NB4 (cell line): ENCODE results near the gene FUCA2.
"Not testable (repeated sequence)": the region's sequence is repeated elsewhere in the genome, so short reads cannot be mapped to it uniquely, and the experiment has no call there.

Experiments used
- DNase-seq: peaks from one replicate; pipeline ENCODE4 v3.0.0; 2010; ENCODE audit warnings: low read depth
- H3K4me3 ChIP-seq: one replicate; pipeline ENCODE4 v1.5.1; 2011; ENCODE audit warnings: mild to moderate bottlenecking, low read depth, low read length, moderate library complexity
- MYC ChIP-seq: IDR thresholded peaks from 2 replicates; pipeline ENCODE4 v1.6.1; 2011; ENCODE audit warnings: low read depth, low read length
- POLR2A ChIP-seq: IDR thresholded peaks from 2 replicates; pipeline ENCODE4 v1.6.1; 2011; ENCODE audit warnings: mild to moderate bottlenecking; ENCODE audit not compliant: insufficient read length; ENCODE audit errors: extremely low read depth
- TF ChIP-seq, protein P1 (sequence below): IDR thresholded peaks from 2 replicates; pipeline ENCODE4 v1.6.1; 2011; ENCODE audit warnings: low read depth, low read length
- TF ChIP-seq, protein P2 (sequence below): IDR thresholded peaks from one replicate; pipeline ENCODE4 v1.5.1; 2012; ENCODE audit warnings: low read depth, low read length

FUCA2 gene

DNA sequence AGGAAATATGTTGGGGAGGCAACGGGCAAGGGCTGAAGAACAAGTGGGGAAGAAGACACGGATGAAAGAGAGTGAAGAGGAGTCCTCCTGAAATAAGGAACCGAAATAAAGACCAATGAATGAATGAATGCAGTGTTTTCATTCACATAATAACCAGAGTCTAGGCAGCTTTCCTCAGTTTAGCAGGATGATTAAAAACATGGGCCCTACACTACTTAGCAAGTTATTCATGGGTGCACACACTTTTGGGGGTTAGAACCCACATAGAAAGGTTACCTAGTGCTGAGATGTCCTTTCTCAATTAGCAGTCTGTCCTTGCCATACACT is 5.9 kb upstream of the FUCA2 start:
- TF ChIP-seq, protein P1, sequence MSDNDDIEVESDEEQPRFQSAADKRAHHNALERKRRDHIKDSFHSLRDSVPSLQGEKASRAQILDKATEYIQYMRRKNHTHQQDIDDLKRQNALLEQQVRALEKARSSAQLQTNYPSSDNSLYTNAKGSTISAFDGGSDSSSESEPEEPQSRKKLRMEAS, result no peak
- DNase-seq, result no peak

DNA sequence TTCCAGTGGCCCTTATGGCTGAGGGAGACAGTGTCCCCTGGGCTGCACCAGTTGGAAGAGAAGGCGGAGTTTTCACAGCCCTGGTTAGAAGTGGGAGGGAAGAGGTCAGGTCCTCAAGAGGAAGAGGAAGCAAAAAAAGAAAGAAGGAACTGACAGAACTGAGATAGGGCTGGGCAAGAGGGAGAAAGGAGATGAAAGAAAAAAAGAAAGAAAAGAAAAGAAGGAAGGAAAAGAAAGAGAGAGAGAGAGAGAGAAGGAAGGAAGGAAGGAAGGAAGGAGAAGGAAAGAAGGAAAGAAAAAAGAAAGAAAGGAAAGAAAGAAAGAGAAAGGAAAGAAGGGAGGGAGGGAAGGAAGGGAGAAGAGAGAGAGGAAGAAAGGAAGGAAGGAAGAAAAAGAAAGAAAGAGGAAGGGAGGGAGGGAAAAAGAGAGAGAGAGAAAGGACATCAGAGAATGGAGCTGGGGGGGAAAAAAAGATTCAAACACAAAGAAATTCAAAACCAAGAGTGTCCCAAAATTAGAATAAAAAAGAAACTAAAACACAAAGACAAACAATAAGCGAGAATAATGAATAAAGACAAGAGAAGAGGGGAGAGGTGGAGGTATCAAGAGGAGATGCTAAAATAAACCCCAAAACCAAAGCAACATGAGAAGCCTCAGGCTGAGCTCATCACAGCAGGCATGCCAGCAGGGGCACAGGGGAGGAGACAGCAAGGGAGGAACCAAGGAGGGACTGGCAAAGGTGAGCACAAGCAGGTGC is 5.3 kb upstream of the FUCA2 start:
- H3K4me3 ChIP-seq, result no peak overlapping the region
- peak; percentile 57 for DNase-seq
- TF ChIP-seq, protein P2, sequence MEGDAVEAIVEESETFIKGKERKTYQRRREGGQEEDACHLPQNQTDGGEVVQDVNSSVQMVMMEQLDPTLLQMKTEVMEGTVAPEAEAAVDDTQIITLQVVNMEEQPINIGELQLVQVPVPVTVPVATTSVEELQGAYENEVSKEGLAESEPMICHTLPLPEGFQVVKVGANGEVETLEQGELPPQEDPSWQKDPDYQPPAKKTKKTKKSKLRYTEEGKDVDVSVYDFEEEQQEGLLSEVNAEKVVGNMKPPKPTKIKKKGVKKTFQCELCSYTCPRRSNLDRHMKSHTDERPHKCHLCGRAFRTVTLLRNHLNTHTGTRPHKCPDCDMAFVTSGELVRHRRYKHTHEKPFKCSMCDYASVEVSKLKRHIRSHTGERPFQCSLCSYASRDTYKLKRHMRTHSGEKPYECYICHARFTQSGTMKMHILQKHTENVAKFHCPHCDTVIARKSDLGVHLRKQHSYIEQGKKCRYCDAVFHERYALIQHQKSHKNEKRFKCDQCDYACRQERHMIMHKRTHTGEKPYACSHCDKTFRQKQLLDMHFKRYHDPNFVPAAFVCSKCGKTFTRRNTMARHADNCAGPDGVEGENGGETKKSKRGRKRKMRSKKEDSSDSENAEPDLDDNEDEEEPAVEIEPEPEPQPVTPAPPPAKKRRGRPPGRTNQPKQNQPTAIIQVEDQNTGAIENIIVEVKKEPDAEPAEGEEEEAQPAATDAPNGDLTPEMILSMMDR, result no peak
- no peak for TF ChIP-seq POLR2A

More for the DNA sequence above, 5.9 kb upstream of the FUCA2 start:
- no peak overlapping the region for H3K4me3 ChIP-seq

DNA sequence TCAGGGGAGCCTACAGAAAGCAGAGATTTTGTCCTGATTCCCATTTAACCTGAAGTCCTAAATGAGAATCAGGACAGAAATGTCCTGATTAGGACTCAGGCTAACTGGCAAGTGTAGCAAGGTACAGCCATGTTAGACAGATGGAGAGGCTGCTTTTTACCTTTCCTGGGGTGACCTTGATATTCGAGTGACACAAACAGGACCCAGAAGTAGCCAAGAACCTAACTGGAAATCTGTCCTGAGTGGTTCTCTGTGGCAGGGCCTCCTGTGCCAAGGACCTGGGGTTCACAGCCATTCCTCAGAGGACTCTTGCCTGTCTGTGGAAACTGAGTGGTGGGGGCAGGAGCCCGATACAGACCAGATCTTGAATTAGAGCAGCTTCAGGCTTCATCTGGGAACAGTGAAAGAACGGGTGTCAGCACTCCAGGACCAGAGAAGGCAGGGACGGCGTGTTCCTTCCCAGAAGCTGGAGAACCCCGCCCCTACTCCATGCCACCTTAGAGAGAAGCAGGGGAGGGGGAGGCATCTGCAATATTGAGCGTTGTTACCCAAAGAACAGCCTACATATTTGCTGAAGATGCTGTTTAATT is 4.3 kb upstream of the FUCA2 start:
- no peak overlapping the region for H3K4me3 ChIP-seq
- TF ChIP-seq, protein P1, result no peak
- TF ChIP-seq, protein P2, result no peak
- no peak for TF ChIP-seq POLR2A
- TF ChIP-seq MYC, result no peak
- DNase-seq, result no peak

DNA sequence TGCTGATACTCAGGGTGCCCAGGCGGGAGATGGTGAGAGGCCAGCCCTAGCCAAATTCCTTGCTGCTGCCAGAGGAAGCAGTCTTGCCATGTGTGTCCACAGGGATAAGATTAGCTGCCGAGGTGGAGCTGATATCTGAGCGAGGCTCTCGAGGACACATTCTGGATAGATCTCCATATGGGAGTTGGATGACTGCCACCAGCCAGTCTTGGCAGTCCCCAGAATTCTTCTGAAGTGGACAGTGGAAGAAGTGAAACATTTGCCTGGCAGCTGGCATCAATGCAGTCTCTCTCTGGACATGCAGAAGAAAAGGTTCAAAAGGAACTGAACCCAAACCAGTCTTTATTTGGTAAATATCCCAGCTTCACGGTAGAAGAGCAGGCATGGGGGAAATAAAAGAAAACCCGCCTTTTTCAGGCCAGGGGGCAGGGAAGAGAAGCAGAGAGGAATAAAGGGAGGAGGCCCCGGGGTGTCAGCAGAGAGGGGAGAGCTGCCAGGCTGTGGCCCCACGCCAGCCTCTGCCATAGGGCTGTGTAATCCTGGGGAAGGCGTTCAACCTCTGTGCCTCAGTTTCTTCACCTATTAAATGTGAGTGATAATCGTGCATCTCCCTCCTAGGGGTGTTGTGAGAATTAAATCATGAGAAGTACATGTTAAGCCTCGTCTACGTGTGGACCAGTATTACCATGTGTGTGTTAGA is 3.7 kb upstream of the FUCA2 start:
- TF ChIP-seq MYC, result no peak
- H3K4me3 ChIP-seq, result no peak overlapping the region
- DNase-seq, result no peak

DNA sequence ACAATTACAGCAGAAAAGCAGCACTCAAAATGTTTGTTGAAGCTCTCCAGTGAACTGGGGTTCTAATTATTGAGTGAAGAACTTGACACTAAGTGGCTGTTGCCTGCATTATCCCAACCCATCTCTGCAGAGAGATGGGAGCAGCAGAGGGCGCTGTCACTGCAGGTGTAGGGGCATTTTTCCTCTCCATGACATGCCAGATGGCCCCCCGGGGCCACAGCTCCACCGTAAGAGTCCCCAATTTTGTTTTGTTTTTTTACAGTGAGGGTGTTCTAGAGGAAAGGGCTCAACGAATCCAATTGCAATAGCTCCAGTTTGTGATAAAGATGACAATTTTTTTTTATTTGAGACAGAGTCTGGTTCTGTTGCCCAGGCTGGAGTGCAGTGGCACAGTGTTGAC is 1.9 kb upstream of the FUCA2 start:
- TF ChIP-seq, protein P1, result no peak
- TF ChIP-seq, protein P2, result peak; percentile 78
- TF ChIP-seq MYC, result no peak
- no peak for TF ChIP-seq POLR2A
- peak; percentile 71 for DNase-seq
- no peak overlapping the region for H3K4me3 ChIP-seq

DNA sequence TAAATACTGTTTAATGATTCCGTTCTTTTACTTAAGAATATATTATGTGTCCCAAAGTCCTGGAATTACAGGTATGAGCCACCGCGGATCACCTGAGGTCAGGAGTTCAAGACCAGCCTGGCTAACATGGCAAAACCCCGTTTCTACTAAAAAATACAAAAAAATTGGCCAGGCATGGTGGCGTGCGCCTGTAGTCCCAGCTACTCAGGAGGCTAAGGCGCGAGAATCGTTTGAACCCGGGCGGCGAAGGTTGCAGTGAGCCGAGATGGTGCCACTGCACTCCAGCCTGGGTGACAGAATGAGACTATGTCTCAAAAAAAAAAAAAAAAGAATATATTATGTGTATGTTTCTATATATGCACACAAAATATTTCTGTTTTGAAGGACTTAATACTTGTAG is 1.2 kb downstream of the FUCA2 start:
- peak overlapping the region; percentile 74 for H3K4me3 ChIP-seq
- not testable (repeated sequence) for DNase-seq

DNA sequence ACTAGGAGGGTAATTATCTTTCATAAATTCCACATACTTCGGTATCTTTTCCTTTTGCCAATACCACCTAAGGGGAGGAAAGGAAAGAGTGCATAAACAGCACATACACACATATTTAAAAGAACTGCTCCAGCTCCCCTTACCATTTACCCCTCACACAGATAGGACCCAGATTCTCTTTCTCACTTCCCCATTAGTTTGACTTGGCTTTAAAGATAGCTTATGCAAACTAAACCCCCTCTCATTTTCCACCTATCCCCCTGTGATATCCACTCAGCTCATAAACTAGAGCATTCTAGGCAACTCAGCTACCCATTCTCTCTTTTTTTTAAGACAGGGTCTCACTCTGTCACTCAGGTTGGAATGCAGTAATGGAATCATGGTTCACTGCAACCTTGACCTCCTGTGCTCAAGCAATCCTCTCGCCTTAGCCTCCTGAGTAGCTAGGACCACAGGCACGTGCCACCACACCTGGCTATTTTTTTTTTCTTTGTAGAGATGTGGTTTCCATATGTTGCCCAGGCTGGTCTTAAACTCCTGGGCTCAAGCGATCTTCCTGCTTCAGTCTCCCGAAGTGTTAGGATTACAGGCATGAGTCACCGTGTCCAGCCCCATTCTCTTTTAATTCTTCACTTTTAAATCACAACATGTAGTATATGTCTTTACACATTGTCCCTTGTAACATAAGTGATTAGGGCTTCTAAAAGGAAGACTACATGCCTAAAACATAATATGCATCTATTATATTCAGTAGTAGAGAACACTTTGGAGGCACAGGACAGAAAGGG is 4.0 kb downstream of the FUCA2 start:
- TF ChIP-seq MYC, result no peak
- TF ChIP-seq, protein P2, result no peak
- no peak for TF ChIP-seq POLR2A
- TF ChIP-seq, protein P1, result no peak
- no peak for DNase-seq
- H3K4me3 ChIP-seq, result no peak overlapping the region
